Mononuclear cell (primary cell): ENCODE measurements around the gene JARID2. TPM values are rescaled to one million over a fixed set of nuclear protein-coding genes. Genes with fewer than 3 reads are reported as not detected.

Experiments
- H3K27me3 ChIP-seq: 2 replicates; pipeline ENCODE4 v1.6.0; 2011; ENCODE audit warnings: low read length, control low read depth; ENCODE audit not compliant: insufficient read depth
- H3K4me1 ChIP-seq: 2 replicates; pipeline ENCODE4 v1.5.1; 2011; ENCODE audit warnings: mild to moderate bottlenecking, low read length, control low read depth; ENCODE audit not compliant: insufficient read depth
- H3K4me3 ChIP-seq: 2 replicates; pipeline ENCODE4 v1.5.1; 2011; ENCODE audit warnings: mild to moderate bottlenecking, low read length, moderate library complexity
- H3K9me3 ChIP-seq: 2 replicates; pipeline ENCODE4 v1.5.1; 2011; ENCODE audit warnings: low read depth, mild to moderate bottlenecking, control low read depth, low read length
- total RNA-seq: library from RNA; depleted of rRNA; stranded (reverse); fragments of >200 nt; gene quantifications from one replicate; pipeline ENCODE4 v1.2.3, GENCODE V29; 2012

JARID2 gene
- total RNA-seq, 1 donor: 74.8 TPM

- no peaks in the 10 kb centered on the region for H3K9me3 ChIP-seq
- H3K4me1 ChIP-seq: no peaks in the 10 kb centered on the region
- no peaks in the 10 kb centered on the region for H3K27me3 ChIP-seq
- no peak overlapping the region for H3K4me3 ChIP-seq
Observed at GRCh38 chr6:15513801-15514711, 268.2 kb downstream of the JARID2 start.

- Histone ChIP-seq H3K4me3 (no peak overlapping the region), H3K9me3 (no peaks in the 10 kb centered on the region), H3K27me3 (no peaks in the 10 kb centered on the region), H3K4me1 (no peaks in the 10 kb centered on the region)
Observed at GRCh38 chr6:15515226-15515625, 269.4 kb downstream of the JARID2 start.

- Histone ChIP-seq H3K9me3 (no peaks in the 10 kb centered on the region), H3K4me3 (no peak overlapping the region), H3K27me3 (no peaks in the 10 kb centered on the region), H3K4me1 (no peaks in the 10 kb centered on the region)
Observed at GRCh38 chr6:15515660-15516375, 269.9 kb downstream of the JARID2 start.

GRCh38 chr6:15516378-15516777 lies 270.5 kb downstream of the JARID2 start:
- Histone ChIP-seq H3K4me3 (no peak overlapping the region), H3K9me3 (no peaks in the 10 kb centered on the region), H3K27me3 (no peaks in the 10 kb centered on the region), H3K4me1 (no peaks in the 10 kb centered on the region)

GRCh38 chr6:15516923-15517560 lies 271.2 kb downstream of the JARID2 start:
- Histone ChIP-seq H3K4me3 (no peak overlapping the region), H3K4me1 (peaks cover 3% of the 10 kb centered on the region), H3K27me3 (no peaks in the 10 kb centered on the region), H3K9me3 (no peaks in the 10 kb centered on the region)

GRCh38 chr6:15517600-15517999 lies 271.7 kb downstream of the JARID2 start:
- Histone ChIP-seq H3K9me3 (no peaks in the 10 kb centered on the region), H3K4me1 (peaks cover 5% of the 10 kb centered on the region), H3K27me3 (no peaks in the 10 kb centered on the region), H3K4me3 (no peak overlapping the region)

- Histone ChIP-seq H3K4me1 (peaks cover 5% of the 10 kb centered on the region), H3K27me3 (no peaks in the 10 kb centered on the region), H3K4me3 (no peak overlapping the region), H3K9me3 (no peaks in the 10 kb centered on the region)
Observed at GRCh38 chr6:15518057-15518456, 272.2 kb downstream of the JARID2 start.

GRCh38 chr6:15518878-15519277 lies 273.0 kb downstream of the JARID2 start:
- Histone ChIP-seq H3K27me3 (no peaks in the 10 kb centered on the region), H3K4me1 (peaks cover 5% of the 10 kb centered on the region), H3K9me3 (no peaks in the 10 kb centered on the region), H3K4me3 (no peak overlapping the region)

GRCh38 chr6:15519681-15520080 lies 273.8 kb downstream of the JARID2 start:
- Histone ChIP-seq H3K4me1 (peaks cover 5% of the 10 kb centered on the region), H3K4me3 (no peak overlapping the region), H3K9me3 (no peaks in the 10 kb centered on the region), H3K27me3 (no peaks in the 10 kb centered on the region)

GRCh38 chr6:15520626-15521203 lies 274.8 kb downstream of the JARID2 start:
- H3K27me3 ChIP-seq: no peaks in the 10 kb centered on the region
- no peaks in the 10 kb centered on the region for H3K9me3 ChIP-seq
- peaks cover 5% of the 10 kb centered on the region for H3K4me1 ChIP-seq
- no peak overlapping the region for H3K4me3 ChIP-seq

- peaks cover 5% of the 10 kb centered on the region for H3K4me1 ChIP-seq
- H3K9me3 ChIP-seq: no peaks in the 10 kb centered on the region
- H3K27me3 ChIP-seq: no peaks in the 10 kb centered on the region
- no peak overlapping the region for H3K4me3 ChIP-seq
Observed at GRCh38 chr6:15521582-15521981, 275.7 kb downstream of the JARID2 start.

GRCh38 chr6:15522026-15522425 lies 276.2 kb downstream of the JARID2 start:
- no peak overlapping the region for H3K4me3 ChIP-seq
- no peaks in the 10 kb centered on the region for H3K9me3 ChIP-seq
- peaks cover 5% of the 10 kb centered on the region for H3K4me1 ChIP-seq
- H3K27me3 ChIP-seq: no peaks in the 10 kb centered on the region

- no peaks in the 10 kb centered on the region for H3K27me3 ChIP-seq
- H3K9me3 ChIP-seq: no peaks in the 10 kb centered on the region
Observed at GRCh38 chr6:15522427-15522826, 276.6 kb downstream of the JARID2 start.

GRCh38 chr6:15522856-15523529 lies 277.1 kb downstream of the JARID2 start:
- Histone ChIP-seq H3K4me3 (no peak overlapping the region), H3K9me3 (no peaks in the 10 kb centered on the region), H3K27me3 (no peaks in the 10 kb centered on the region), H3K4me1 (peaks cover 5% of the 10 kb centered on the region)

More at GRCh38 chr6:15522427-15522826, 276.6 kb downstream of the JARID2 start:
- Histone ChIP-seq H3K4me1 (peaks cover 5% of the 10 kb centered on the region), H3K4me3 (no peak overlapping the region)
